Natural killer cell (primary cell): ENCODE measurements around the gene ZDHHC17. TPM values are rescaled to one million over a fixed set of nuclear protein-coding genes. Genes with fewer than 3 reads are reported as not detected.

ENCODE experiments used
- ATAC-seq, 3 donors: fragments of 150-1000 bp in 2 of 3; fragments of 200-7000 bp in 1 of 3; cut with Tn5 transposase; 1 replicate in 1 of 3; 2 replicates in 2 of 3; pipeline ENCODE4 v1.10.0; 2021; ENCODE audit warnings: mild to moderate bottlenecking in 2 of 3, moderate library complexity in 2 of 3
- DNase-seq, 2 donors: peaks; one replicate each; pipeline versions ENCODE4 v3.0.0 to v3.0.0-alpha.2; 2013 to 2021; ENCODE audit warnings: mixed read lengths in 1 of 2
- H3K27ac ChIP-seq: one replicate; pipeline ENCODE4 v1.5.1; 2013; ENCODE audit warnings: mild to moderate bottlenecking, low read length
- H3K27me3 ChIP-seq: one replicate; pipeline ENCODE4 v1.6.1; 2013; ENCODE audit warnings: low read length; ENCODE audit not compliant: control insufficient read depth, insufficient read depth
- H3K36me3 ChIP-seq: one replicate; pipeline ENCODE4 v1.6.1; 2013; ENCODE audit warnings: low read length; ENCODE audit not compliant: control insufficient read depth, insufficient read depth
- H3K4me1 ChIP-seq: one replicate; pipeline ENCODE4 v1.6.1; 2013; ENCODE audit warnings: low read length; ENCODE audit not compliant: control insufficient read depth, insufficient read depth
- H3K4me3 ChIP-seq: one replicate; pipeline ENCODE4 v1.5.1; 2013; ENCODE audit warnings: low read length
- H3K9me3 ChIP-seq: one replicate; pipeline ENCODE4 v1.6.1; 2013; ENCODE audit warnings: low read length; ENCODE audit not compliant: control insufficient read depth, insufficient read depth
- H3K27ac Mint-ChIP-seq, 2 donors: one replicate each; pipeline ENCODE4 v1.8.0; 2022; ENCODE audit warnings: mild to moderate bottlenecking in 2 of 2, mixed read lengths in 2 of 2, moderate library complexity in 1 of 2
- H3K27me3 Mint-ChIP-seq, 2 donors: one replicate each; pipeline ENCODE4 v1.8.0; 2022; ENCODE audit warnings: low read depth in 2 of 2, mixed read lengths in 2 of 2
- H3K36me3 Mint-ChIP-seq: one replicate; pipeline ENCODE4 v1.8.0; 2022; ENCODE audit warnings: mixed read lengths
- H3K4me1 Mint-ChIP-seq, 2 donors: one replicate each; pipeline ENCODE4 v1.8.0; 2022; ENCODE audit warnings: mixed read lengths in 2 of 2
- H3K4me3 Mint-ChIP-seq: one replicate; pipeline ENCODE4 v1.8.0; 2022; ENCODE audit warnings: mild to moderate bottlenecking, moderate library complexity, mixed read lengths
- H3K9me3 Mint-ChIP-seq, 2 donors: one replicate each; pipeline ENCODE4 v1.8.0; 2022; ENCODE audit warnings: mixed read lengths in 2 of 2
- WGBS: methylation state at CpG from one replicate; pipeline ENCODE4 v1.1.7; 2013; ENCODE audit warnings: missing lambda C conversion rate; ENCODE audit not compliant: insufficient coverage; 5-methylcytosine and 5-hydroxymethylcytosine counted together
- intact Hi-C: fragments of 100-400 bp; cut with micrococcal nuclease; formaldehyde crosslinking; loops from one replicate; pipeline ENCODE4 v1.14.2; 2022
- total RNA-seq, 4 donors: library from RNA; stranded (reverse); fragments of 120-200 nt in 1 of 4; gene quantifications; one replicate each; pipeline versions ENCODE4 v1.2.3 to v1.2.4, GENCODE V29; 2013 to 2022
- TF ChIP-seq, protein P1 (sequence below): fragments of 200-600 bp; IDR thresholded peaks from one replicate; pipeline ENCODE4 v1.8.0; 2022; ENCODE audit warnings: antibody characterized with exemption

ZDHHC17 gene
- total RNA-seq, 3 donors from 2014 or later (not counting 1 experiment from before 2014, with no cell fraction given) = 55.2 to 63.9 (median 58.4) TPM

DNA sequence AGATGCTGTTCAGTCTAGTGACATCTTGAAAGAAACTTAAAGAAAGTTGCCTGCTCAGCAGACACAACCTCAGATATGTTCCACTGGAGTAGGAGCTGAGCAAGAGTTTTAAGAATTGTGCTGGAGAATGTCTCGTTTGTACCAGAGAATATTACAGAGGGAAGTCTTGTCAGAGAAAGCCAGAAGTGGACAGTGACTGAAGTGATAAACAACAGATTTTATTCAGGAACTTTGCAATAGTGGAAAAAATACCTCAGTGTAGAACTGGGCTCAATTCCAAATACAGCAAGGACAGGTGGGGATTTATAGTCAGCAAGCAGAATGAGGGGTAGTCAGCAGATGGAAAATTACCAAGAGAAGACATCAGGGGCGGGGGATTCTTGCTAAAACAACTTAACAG is 18.6 kb downstream of the ZDHHC17 start:
- Mint-ChIP-seq H3K27me3 (no peaks in the 10 kb centered on the region), H3K4me1 (peaks cover 65 to 84% of the 10 kb centered on the region in 2 donors), H3K4me3 (no peak overlapping the region), H3K9me3 (no peaks in the 10 kb centered on the region), H3K36me3 (no peaks in the 10 kb centered on the region), H3K27ac (peak overlapping the region in 1 of 2 donors; percentile 16)
- no peaks in the 10 kb centered on the region for H3K27me3 ChIP-seq
- WGBS = 91% methylated on average over 2 of the region's 2 CpGs
- TF ChIP-seq, protein P1, sequence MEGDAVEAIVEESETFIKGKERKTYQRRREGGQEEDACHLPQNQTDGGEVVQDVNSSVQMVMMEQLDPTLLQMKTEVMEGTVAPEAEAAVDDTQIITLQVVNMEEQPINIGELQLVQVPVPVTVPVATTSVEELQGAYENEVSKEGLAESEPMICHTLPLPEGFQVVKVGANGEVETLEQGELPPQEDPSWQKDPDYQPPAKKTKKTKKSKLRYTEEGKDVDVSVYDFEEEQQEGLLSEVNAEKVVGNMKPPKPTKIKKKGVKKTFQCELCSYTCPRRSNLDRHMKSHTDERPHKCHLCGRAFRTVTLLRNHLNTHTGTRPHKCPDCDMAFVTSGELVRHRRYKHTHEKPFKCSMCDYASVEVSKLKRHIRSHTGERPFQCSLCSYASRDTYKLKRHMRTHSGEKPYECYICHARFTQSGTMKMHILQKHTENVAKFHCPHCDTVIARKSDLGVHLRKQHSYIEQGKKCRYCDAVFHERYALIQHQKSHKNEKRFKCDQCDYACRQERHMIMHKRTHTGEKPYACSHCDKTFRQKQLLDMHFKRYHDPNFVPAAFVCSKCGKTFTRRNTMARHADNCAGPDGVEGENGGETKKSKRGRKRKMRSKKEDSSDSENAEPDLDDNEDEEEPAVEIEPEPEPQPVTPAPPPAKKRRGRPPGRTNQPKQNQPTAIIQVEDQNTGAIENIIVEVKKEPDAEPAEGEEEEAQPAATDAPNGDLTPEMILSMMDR = no peak
- DNase-seq = no peak
- intact Hi-C loops = no loop called here
- no peaks in the 10 kb centered on the region for H3K9me3 ChIP-seq
- no peak for ATAC-seq
- H3K4me3 ChIP-seq = no peak overlapping the region
- H3K36me3 ChIP-seq = no peaks in the 10 kb centered on the region
- H3K4me1 ChIP-seq = peaks cover 7% of the 10 kb centered on the region
- no peak overlapping the region for H3K27ac ChIP-seq

DNA sequence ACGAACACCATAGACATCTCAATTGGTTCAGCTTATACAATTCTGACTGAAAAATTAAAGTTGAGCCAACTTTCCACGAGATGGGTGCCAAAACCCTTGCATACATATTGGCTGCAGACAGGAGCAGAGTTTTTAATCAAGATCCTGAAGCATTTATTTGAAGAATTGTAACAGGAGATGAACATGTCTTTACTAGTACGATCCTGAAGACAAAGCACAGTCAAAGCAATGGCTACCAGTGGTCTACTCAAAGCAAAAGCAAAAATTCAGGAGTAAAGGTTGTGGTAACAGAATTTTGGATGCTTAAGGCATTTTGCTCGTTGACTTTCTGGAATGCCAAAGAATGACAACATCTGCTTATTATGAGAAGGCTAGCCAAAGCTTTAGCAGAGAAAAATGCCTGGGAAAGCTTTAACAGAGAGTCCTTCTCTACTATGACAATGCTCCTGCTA is 20.7 kb downstream of the ZDHHC17 start:
- H3K9me3 Mint-ChIP-seq = no peaks in the 10 kb centered on the region
- no peaks in the 10 kb centered on the region for H3K27me3 Mint-ChIP-seq
- no peak overlapping the region for H3K4me3 Mint-ChIP-seq
- ATAC-seq (no peak), DNase-seq (no peak)
- H3K27ac Mint-ChIP-seq = peak overlapping the region; percentile 33 to 39
- no peaks in the 10 kb centered on the region for H3K27me3 ChIP-seq
- 97% methylated on average over 4 of the region's 4 CpGs for WGBS
- no peaks in the 10 kb centered on the region for H3K36me3 ChIP-seq
- intact Hi-C loops = no loop called here
- no peaks in the 10 kb centered on the region for H3K36me3 Mint-ChIP-seq
- TF ChIP-seq, protein P1 = no peak
- H3K4me1 Mint-ChIP-seq = peaks cover 45 to 75% of the 10 kb centered on the region in 2 donors
- no peak overlapping the region for H3K27ac ChIP-seq
- no peaks in the 10 kb centered on the region for H3K9me3 ChIP-seq
- no peak overlapping the region for H3K4me3 ChIP-seq
- H3K4me1 ChIP-seq = no peaks in the 10 kb centered on the region

DNA sequence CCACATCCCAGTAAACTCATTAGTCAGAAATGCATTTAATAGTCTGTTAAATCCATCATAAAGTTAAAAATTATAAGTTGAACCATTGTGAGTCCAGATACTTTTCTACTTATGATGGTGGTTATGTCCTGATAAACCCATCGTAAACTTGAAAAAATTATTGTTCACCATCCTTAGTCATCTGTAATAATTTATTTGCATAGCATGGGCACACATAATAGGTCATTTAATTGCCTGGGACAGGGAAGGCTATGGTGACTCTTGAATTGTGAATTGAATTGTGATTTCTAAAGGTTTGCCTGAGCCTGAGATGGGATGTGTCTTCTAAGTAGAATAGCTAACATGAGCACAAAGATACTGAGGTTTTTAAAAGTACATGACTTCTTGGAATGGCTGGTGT is 21.5 kb downstream of the ZDHHC17 start:
- intact Hi-C loops = no loop called here
- Mint-ChIP-seq H3K4me1 (peaks cover 39 to 72% of the 10 kb centered on the region in 2 donors), H3K4me3 (no peak overlapping the region), H3K9me3 (no peaks in the 10 kb centered on the region), H3K36me3 (no peaks in the 10 kb centered on the region), H3K27ac (no peak overlapping the region), H3K27me3 (no peaks in the 10 kb centered on the region)
- H3K4me1 ChIP-seq = no peaks in the 10 kb centered on the region
- TF ChIP-seq, protein P1 = no peak
- DNase-seq (no peak), ATAC-seq (no peak)
- no peaks in the 10 kb centered on the region for H3K9me3 ChIP-seq
- no peaks in the 10 kb centered on the region for H3K27me3 ChIP-seq
- no peak overlapping the region for H3K4me3 ChIP-seq
- WGBS = 80% methylated on average over 1 of the region's 1 CpG
- H3K36me3 ChIP-seq = no peaks in the 10 kb centered on the region
- no peak overlapping the region for H3K27ac ChIP-seq

DNA sequence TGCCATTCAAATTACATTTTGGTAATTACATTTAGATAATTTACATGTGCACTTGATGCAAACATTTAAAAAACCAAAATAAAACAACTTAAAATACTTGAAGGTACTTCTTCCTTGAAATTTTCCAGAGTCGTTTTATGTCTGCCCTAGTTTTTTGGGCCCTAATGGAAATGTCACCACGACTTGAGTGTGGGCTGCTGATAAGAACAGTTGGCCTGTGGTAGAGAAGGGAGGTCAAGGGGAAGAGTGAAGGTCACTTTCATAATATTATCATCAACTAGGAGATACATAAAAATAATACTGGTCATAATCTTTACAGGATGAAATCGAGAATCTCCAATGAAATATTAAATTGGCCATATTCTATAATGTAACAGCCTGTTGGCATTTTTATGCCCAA is 23.1 kb downstream of the ZDHHC17 start:
- Mint-ChIP-seq H3K4me3 (no peak overlapping the region), H3K4me1 (peaks cover 36 to 60% of the 10 kb centered on the region in 2 donors), H3K27ac (no peak overlapping the region), H3K9me3 (no peaks in the 10 kb centered on the region), H3K36me3 (no peaks in the 10 kb centered on the region), H3K27me3 (no peaks in the 10 kb centered on the region)
- Histone ChIP-seq H3K4me3 (no peak overlapping the region), H3K27me3 (no peaks in the 10 kb centered on the region), H3K4me1 (no peaks in the 10 kb centered on the region), H3K36me3 (no peaks in the 10 kb centered on the region), H3K9me3 (no peaks in the 10 kb centered on the region), H3K27ac (no peak overlapping the region)
- TF ChIP-seq, protein P1 = no peak
- 56% methylated on average over 2 of the region's 3 CpGs for WGBS
- intact Hi-C loops = no loop called here
- DNase-seq = no peak
- ATAC-seq = no peak
